HG03103 (cell line): Measurements from ENCODE around the gene MEGF6.

Experiments used
- ATAC-seq: cut with Tn5 transposase; IDR thresholded peaks from one replicate; pipeline ENCODE4 v1.9.1; 2021; ENCODE audit warnings: low read depth; ENCODE audit not compliant: unreplicated experiment

Gene MEGF6, protein sequence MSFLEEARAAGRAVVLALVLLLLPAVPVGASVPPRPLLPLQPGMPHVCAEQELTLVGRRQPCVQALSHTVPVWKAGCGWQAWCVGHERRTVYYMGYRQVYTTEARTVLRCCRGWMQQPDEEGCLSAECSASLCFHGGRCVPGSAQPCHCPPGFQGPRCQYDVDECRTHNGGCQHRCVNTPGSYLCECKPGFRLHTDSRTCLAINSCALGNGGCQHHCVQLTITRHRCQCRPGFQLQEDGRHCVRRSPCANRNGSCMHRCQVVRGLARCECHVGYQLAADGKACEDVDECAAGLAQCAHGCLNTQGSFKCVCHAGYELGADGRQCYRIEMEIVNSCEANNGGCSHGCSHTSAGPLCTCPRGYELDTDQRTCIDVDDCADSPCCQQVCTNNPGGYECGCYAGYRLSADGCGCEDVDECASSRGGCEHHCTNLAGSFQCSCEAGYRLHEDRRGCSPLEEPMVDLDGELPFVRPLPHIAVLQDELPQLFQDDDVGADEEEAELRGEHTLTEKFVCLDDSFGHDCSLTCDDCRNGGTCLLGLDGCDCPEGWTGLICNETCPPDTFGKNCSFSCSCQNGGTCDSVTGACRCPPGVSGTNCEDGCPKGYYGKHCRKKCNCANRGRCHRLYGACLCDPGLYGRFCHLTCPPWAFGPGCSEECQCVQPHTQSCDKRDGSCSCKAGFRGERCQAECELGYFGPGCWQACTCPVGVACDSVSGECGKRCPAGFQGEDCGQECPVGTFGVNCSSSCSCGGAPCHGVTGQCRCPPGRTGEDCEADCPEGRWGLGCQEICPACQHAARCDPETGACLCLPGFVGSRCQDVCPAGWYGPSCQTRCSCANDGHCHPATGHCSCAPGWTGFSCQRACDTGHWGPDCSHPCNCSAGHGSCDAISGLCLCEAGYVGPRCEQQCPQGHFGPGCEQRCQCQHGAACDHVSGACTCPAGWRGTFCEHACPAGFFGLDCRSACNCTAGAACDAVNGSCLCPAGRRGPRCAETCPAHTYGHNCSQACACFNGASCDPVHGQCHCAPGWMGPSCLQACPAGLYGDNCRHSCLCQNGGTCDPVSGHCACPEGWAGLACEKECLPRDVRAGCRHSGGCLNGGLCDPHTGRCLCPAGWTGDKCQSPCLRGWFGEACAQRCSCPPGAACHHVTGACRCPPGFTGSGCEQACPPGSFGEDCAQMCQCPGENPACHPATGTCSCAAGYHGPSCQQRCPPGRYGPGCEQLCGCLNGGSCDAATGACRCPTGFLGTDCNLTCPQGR (N-terminal part only)

DNA sequence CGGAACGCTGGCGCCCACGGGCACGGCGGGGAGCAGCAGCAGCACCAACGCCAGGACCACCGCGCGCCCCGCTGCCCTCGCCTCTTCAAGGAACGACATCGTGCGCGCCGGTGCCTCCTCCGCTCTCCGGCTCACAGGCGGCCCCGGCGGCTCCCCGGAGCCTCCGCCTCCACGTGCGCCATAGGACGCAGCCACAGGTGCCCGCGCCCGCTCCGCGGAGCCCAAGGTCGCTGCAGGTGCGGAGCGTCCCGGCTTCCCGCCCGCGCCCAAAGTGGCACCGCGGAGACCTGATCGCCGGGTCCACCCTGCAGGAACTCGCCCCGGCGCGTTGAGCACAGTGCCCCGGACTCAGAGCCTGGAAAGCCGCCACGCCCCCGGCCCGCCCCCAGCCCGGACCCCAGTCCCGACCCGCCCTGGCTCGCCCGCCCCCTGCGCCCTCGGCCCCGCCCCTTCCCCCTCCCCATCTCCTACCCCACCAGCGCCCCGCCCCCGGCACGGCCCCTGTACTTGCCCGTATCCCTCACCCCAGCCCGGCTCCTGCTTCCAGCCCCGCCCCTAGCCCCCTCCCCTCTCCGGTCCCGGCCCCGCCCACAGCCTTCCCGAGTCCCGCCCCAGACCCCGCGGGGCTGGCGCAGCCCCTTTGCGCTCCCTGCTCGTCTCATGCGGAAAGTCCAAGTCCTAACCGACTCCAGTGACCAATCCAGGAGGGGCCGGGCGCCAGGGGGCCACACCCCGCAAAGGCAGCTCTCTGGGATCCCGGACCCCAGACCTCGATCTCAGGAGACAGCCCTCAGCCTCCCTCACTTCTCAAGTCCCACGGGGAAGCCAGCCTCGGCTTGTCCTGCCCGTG is at the start of gene MEGF6:
Gene MEGF6, minus strand, starts transcription at position 339 of the 850 bp plus-strand sequence. Its CDS starts 240 bp downstream, at position 99.
- no peak for ATAC-seq

DNA sequence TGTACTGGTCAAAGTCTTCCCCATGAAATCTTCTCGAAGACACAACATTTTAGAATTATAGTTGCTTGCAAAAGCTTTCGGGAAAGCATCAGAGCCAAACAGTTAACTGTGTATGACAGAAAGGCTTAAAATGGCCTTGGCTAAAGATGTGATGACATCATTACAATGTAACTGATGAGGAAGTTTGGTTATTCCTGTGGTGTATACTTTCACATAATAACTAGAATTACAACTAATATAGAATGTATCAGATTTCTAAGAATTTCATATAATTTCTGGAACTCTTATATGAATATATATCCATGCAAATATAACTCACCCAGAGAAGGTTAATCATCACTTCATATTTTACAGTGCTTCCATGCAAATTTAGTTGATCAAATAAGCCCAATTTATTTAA is 49.4 kb upstream of the MEGF6 start:
- ATAC-seq, result no peak

DNA sequence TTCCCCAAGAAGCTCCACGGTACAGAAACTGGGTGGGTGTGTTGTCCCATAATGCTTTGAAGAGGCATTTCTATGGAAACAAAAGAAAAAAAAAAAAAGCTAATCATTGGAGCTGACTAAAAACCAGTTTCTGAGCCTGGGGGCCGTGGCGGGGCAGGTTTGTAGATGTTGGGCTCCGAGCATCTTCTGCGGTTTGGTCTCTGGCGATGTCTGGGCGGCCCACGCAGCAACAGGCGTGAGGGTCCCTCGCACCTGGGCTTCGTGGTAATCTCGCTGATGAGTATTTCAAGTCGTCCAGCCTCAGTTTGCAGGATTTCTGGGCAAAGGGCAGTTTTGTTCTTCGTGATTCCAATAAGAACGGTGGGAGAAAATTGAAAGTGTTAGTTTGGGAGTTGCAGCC is 47.8 kb upstream of the MEGF6 start:
- ATAC-seq, result no peak

DNA sequence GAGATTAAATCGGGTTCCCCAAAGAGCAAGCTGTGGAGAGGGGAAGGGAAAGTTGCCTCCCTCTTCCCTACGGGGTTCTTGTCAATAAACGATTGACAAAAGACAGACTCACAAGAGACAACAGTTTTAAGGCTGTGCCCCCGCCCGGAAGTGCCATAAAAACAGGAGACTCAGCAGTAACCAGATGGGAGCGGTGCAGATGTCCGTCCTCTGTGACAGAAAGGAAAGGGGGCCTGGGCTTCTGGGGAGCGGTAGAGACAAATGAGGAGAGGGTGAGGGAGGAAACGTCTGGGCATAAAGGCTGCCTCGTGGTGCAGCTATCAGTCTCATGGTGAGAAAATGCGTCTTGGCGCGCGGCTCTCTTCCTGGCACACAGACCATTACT is 46.9 kb upstream of the MEGF6 start:
- ATAC-seq, result no peak

DNA sequence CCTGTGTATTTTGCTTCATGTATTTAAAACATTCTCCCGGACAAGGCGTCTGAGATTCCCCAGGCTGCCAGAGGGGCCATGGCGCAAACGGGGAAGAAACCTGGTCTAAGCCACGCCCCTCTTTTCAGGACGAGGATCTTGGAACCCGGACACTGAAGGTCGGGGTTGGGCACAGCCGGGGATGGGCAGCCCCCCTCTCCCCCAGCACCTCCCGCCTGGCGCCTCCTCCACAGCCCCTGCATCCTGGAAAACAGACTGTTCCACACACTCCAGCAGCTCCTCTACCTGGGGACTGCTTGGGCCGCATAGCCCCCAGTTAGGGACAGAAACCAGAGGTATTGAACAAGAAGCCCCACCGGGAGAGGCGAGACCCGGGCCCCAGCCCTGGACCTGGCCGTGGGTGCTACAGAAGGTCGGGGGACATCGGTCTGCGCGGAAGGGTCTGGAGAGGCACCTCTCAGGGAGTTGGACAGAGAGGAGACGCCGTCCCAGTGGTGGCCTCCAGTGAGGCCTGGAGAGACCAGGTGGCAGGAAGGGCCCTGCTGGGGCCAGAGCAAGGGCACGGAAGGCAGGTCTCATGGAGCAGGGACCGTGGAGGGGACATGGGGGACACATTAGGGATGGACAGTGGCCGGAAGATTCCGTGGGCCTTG is 46.4 kb upstream of the MEGF6 start:
- no peak for ATAC-seq

DNA sequence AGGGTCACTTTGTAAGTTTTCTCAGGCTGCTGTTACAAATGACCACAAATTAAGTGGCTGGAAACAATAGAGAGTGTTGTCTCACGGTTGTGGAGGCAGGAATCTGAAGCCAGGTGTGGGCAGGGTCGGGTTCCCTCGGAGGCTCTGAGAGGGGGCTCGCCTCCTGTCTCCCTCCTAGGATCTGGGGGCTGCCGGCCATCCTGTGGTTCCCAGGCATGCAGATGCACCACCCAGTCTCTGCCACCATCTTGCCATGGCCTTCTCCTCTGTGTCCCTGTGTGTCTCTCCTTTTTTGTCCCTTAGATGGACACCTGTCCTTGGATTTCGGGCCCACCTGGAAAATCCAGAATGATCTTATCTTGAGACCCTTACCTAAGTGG is 45.8 kb upstream of the MEGF6 start:
- no peak for ATAC-seq

DNA sequence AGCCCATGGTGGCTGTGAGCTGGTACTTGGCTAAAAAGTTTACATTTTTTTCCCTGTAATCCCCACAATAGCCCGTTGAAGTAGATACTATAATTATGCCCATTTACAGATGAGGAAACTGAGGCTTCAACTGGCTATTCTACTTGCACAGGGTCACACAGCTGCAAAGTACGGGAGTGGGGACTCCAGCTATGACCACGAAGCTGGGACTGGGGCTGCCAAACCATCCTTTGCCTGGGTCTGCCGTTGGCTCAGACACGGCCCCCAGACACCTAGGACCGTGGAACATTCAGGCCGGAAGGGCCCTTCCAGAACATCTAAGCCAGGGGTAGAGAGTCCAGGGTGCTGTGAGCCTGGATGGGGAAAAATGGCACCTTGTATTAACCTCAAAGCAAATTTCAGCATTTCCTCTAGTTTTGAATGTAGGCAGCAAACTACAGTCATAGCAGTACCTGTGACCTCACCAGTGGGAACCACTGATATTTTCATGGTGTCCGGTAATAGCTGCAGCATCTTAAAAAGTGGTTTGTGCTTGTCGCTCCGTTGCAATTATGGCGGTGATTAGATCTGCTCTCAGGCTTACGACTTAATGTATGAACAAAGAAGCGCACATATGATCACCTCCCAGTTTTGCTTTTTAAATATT is 45.3 kb upstream of the MEGF6 start:
- ATAC-seq, result peak; percentile 51

DNA sequence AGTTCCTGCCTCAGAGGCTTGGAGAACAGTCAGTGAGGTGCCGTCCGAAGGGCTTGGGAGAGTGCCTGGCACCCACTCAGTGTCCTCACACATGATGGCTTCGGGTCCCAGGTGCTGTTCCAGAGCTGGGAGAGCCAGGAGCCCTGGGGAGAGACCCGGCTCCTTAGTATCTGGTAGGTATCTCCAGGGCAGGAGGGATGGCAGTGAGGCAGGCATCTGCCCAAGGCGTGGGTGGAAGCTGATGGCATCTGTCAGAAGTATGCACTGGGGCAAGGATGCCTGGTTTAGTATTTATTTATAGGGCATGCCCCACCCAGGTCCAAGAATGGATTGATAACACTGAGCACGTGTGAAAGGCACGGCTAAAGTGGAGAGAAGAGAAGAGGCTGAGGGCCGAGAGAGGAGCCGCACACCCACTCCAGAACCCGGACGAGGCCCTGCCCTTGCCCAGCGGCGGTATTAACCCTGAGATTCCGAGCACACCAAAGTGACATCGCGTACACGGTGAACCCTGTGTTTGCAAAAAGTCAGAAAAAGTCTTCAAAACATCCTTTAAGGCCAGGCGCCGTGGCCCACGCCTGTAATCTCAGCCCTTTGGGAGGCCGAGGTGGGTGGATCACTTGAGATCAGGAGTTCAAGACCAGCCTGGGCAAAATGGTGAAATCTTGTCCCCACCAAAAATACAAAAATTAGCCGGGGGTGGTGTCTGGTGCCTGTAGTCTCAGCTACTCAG is 43.4 kb upstream of the MEGF6 start:
- ATAC-seq, result no peak

DNA sequence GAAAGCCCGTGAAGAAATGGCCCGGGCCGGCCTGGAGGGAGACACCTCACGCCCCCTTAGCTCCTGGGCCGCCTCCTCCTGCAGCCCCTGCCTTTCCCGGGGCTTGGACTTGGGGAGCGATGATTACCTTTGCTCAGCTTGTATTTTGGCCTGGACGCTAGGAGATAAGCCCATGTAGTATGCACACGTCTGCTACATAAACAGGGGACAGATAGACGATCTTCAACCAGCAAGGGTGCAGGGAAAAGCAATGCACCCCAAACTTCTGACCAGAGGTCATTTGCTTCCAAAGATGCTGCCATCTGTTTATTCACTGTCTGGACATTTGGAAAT is 41.9 kb upstream of the MEGF6 start:
- no peak for ATAC-seq

DNA sequence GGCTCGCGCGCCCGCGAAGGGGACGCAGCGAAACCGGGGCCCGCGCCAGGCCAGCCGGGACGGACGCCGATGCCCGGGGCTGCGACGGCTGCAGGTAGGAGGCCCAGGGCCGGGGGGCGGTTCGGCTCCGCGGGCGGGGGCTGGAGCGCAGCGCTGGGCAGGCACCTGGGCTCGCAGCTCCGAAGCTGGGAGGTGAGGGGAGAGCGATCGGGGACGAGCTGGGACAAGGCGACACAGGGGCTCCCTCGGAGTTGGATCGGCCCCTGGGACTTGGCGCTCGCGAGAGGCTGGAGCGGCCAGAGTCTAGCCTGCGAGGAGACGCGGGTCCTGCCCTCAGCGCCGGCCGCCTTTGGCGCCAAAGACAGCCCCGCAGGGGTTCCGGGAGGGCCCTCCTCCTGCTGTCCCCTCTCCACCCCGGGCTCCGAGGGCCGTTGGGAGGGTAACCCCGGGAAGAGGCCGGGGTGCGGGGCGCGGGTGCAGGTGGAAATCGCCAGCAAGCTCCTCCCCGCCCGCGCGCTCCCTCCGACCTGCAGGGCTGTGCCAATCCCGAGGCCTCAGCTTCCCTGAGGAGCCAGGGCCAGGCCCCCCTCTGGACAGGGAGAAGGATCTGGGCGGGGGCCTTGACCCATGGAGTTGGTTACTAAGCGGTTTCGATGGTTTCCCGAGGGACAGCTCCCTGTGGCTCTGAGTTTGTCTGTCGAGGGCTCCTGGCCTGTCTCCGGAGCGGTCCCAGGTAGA is 41.4 kb upstream of the MEGF6 start:
- no peak for ATAC-seq

DNA sequence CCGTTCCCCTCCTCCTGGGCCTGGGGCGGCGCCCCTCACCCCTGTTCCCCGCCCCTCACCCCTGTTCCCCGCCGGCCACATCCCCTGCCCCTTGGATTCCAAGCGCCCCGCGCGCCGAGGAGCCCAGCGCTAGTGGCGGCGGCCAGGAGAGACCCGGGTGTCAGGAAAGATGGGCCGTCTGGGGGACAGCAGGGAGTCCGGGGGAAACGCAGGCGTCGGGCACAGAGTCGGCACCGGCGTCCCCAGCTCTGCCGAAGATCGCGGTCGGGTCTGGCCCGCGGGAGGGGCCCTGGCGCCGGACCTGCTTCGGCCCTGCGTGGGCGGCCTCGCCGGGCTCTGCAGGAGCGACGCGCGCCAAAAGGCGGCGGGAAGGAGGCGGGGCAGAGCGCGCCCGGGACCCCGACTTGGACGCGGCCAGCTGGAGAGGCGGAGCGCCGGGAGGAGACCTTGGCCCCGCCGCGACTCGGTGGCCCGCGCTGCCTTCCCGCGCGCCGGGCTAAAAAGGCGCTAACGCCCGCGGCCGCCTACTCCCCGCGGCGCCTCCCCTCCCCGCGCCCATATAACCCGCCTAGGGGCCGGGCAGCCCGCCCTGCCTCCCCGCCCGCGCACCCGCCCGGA is 40.7 kb upstream of the MEGF6 start, which contains the start of gene TP73:
Gene TP73, plus strand, starts transcription at position 587 of the 618 bp plus-strand sequence. CDS start 29,850 bp downstream, outside the sequence.
- no peak for ATAC-seq

DNA sequence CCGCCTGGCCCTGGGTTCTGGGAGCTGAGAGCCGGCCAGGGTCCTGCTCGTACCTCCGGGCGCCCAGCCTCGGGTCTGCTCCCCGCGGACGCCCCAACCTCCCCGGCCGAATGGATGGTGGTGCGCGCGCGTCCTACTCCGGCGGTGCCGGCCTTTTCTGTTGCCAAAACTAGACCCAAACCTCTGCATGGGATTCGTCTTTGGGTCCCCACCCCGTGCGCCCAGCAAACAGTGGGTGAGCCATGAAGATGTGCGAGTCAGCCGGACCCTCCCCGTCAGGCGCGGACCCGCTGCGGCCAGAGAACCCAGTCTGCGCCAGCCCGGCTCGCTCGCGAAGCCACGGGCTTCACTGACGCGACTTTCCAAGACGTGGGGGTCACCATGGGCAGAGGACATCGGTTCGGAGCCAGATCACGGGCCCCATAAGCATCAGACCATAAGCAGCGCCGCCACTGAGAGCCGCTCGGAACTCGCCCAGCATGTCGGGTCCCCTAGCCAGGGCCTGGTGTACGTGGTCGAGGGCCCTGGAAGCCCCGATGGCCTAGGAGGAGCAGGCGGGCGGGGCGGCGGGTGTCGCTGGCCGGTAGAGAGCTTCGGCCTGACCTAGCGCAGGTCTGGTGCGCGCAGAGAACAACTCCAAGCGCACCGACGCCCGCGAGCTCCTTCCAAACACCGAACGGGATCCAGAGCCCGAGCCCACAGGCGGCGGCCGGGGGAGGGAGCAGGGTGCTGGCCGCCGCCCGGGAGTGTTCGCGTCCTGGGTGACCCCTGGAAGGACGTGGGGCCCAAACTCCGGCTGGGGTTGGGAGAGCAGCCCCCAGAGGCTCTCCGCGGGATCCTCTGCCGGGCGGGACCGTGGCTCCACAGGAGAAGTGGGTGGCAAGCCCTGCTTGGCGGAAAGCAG is 40.0 kb upstream of the MEGF6 start:
- ATAC-seq, result no peak

DNA sequence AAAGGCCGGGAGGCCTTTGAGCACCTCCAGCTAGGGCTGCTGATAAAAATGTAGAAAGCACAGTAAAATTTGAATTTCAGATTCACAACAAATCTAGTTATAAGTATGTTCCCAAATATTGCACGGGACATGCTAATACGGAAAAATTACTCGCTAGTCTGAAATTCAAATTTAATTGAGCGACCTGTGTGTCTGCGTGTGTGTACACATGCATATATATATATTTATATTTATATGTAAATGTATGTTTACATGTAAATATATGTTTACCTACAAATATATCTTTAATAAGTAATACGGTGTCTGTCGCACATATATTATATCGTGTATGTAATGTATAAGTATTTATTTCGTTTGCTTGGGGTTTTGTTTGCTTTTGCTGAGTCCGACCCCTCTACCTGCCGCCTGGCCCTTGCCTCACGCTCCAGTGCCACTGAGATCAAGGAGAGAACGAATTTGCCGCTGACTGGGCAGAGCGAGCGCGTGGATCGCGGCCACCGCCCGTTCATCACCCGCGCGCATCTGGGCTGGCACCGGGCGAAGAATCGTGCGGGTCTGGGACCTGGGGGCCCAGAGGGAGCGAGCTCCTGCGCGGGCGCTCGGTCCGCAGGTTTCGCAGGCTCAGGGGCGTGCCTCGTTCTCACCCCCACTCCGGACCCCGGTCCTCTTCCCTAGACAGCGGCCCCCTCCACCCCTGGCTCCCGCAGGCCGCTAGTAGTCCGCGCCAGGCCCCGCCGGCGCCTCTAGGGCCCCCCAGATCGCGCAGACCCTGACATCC is 39.1 kb upstream of the MEGF6 start:
- no peak for ATAC-seq

DNA sequence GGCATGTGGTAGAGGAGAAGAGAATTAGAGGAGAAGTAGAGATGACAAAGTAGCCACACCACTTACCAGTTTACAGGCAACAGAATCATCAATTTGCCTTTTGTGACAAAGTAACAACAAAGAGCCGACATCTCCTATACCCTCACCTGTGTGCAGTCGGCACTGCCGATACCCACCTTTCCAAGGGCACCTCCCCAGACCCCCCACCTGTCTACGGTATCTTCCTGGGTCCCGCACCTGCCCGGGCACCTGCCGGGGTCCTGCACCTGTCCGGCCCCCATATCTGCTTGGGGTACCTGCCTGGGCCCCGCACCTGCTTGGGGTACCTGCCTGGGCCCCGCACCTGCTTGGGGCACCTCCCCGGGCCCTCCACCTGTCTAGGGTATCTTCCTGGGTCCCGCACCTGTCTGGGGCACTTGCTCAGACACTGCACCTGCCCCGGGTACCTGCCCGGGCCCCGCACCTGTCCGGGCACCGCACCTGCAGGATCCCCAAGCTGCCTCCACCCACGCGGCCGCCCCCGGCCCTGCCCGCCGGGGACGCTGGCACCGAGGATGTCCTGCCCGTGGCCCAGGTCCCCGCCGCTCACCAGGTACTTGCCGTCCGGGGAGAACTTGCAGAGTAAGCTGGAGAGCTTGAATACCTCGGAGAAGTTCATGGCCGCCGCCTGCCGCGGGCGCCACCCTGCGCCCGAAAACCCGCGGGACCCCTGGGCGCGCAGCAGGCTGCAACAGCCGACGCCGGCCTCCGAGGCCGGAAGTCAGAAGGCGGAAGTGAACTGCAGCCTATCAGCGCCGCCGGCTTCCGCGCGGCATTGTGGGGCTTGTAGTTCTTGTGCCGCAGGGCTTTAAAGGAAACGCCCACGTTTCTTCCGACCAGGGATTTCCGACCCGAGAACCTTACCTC is 38.3 kb upstream of the MEGF6 start, which contains the start of gene WRAP73:
Gene WRAP73, minus strand, starts transcription at position 762 of the 906 bp plus-strand sequence. Its CDS starts 104 bp downstream, at position 658.
- peak; percentile 79 for ATAC-seq
